GM18909 (cell line): ENCODE data around the gene OR4C16.

Experiments
- ATAC-seq: cut with Tn5 transposase; IDR thresholded peaks from one replicate; pipeline ENCODE4 v1.9.1; 2021; ENCODE audit warnings: mild to moderate bottlenecking; ENCODE audit not compliant: unreplicated experiment, poor library complexity

Gene OR4C16, protein sequence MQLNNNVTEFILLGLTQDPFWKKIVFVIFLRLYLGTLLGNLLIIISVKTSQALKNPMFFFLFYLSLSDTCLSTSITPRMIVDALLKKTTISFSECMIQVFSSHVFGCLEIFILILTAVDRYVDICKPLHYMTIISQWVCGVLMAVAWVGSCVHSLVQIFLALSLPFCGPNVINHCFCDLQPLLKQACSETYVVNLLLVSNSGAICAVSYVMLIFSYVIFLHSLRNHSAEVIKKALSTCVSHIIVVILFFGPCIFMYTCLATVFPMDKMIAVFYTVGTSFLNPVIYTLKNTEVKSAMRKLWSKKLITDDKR

DNA sequence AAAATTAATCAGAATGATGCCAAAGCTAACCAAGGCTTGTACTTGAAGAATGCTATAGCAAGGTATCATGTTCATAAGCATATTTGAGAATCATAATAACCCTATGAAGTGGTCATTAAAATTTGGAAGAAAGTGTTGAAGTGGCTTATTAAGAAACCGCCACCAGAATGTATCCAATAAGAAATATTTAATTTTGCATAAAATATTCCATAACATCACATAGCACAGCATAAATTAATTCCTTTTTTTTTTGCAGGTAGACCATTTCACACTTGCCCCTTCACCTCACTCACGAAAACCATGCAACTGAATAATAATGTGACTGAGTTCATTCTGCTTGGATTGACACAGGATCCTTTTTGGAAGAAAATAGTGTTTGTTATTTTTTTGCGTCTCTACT lies at the start of gene OR4C16:
Gene OR4C16, plus strand, starts transcription at position 301 of the 400 bp plus-strand sequence. Its CDS starts 0 bp downstream, at position 301.
- ATAC-seq, result no peak

DNA sequence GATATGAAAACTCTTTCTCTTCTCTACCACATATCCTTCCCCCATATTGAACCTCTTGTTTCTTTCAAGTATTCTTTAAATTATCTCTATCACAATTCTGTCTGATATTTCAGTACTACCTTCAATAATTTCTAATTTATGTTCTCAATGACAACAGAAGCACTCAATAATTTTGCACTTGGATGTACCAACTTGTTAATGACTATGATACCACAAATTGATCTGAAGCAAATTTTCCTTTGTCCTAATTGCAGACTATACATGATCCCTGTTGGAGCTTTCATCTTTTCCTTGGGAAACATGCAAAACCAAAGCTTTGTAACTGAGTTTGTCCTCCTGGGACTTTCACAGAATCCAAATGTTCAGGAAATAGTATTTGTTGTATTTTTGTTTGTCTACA lies 17.8 kb upstream of the OR4C16 start, which contains the start of gene OR4C15:
Gene OR4C15, plus strand, starts transcription at position 301 of the 400 bp plus-strand sequence. Its CDS starts 0 bp downstream, at position 301.
- ATAC-seq, result no peak

DNA sequence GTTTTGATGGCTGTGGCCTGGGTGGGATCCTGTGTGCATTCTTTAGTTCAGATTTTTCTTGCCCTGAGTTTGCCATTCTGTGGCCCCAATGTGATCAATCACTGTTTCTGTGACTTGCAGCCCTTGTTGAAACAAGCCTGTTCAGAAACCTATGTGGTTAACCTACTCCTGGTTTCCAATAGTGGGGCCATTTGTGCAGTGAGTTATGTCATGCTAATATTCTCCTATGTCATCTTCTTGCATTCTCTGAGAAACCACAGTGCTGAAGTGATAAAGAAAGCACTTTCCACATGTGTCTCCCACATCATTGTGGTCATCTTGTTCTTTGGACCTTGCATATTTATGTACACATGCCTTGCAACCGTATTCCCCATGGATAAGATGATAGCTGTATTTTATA lies 620 bp downstream of the OR4C16 start:
- ATAC-seq, result no peak

DNA sequence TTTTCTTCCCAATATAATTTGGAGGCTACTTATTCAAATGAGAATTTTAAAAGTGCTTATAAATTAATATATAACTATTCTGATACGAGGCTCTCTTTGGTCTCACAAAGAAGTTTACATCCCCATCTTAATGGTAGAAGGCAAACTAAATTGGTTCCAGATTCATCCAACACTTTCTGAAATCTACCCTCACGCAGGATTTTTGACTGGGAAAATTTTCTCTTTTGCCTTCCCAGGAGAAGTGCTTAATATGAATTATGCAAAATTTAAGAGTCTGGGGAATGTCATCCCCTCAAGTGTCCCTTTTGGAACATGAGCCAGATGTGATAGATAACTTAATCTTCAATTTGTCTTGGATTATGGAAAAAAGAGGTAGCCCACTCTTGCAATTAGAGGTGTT lies 35.6 kb downstream of the OR4C16 start, which contains the start of gene OR4C11:
Gene OR4C11, minus strand, starts transcription at position 101 of the 400 bp plus-strand sequence. CDS start 3,272 bp downstream, outside the sequence.
- ATAC-seq, result no peak
